GM10847 (cell line): ENCODE data around the gene REEP6.

Experiments used
- POLR2A ChIP-seq: IDR thresholded peaks from 2 replicates; pipeline ENCODE4 v1.6.1; 2011; ENCODE audit not compliant: insufficient read length; ENCODE audit errors: extremely low read depth

The REEP6 gene

GRCh38 chr19:1452802-1453524 lies 38.0 kb upstream of the REEP6 start:
- no peak for TF ChIP-seq POLR2A

GRCh38 chr19:1453525-1454364 lies 37.2 kb upstream of the REEP6 start:
- no peak for TF ChIP-seq POLR2A

GRCh38 chr19:1455002-1455335 lies 36.0 kb upstream of the REEP6 start:
- TF ChIP-seq POLR2A = no peak

GRCh38 chr19:1455336-1456120 lies 35.5 kb upstream of the REEP6 start:
- TF ChIP-seq POLR2A = no peak

- TF ChIP-seq POLR2A = no peak
Measured at GRCh38 chr19:1456121-1456900, 34.7 kb upstream of the REEP6 start.

- TF ChIP-seq POLR2A = no peak
Measured at GRCh38 chr19:1457031-1457739, 33.8 kb upstream of the REEP6 start.

GRCh38 chr19:1457892-1458291 lies 33.1 kb upstream of the REEP6 start:
- no peak for TF ChIP-seq POLR2A

- TF ChIP-seq POLR2A = no peak
Measured at GRCh38 chr19:1459479-1459878, 31.5 kb upstream of the REEP6 start.

GRCh38 chr19:1460033-1460995 lies 30.7 kb upstream of the REEP6 start:
- TF ChIP-seq POLR2A = no peak

- TF ChIP-seq POLR2A = no peak
Measured at GRCh38 chr19:1461862-1462261, 29.1 kb upstream of the REEP6 start.

- no peak for TF ChIP-seq POLR2A
Measured at GRCh38 chr19:1465191-1466016, 25.6 kb upstream of the REEP6 start.

GRCh38 chr19:1466018-1466460 lies 24.9 kb upstream of the REEP6 start:
- no peak for TF ChIP-seq POLR2A
